GM23338 (cell line): ENCODE results near the gene ADCY6. TPM values are rescaled to one million over a fixed set of nuclear protein-coding genes. Genes with fewer than 3 reads are reported as not detected.
"Not testable (repeated sequence)": the region's sequence is repeated elsewhere in the genome, so short reads cannot be mapped to it uniquely, and the experiment has no call there.

Experiments
- ATAC-seq: fragments of 200-7000 bp; cut with Tn5 transposase; 3 replicates; pipeline ENCODE4 v1.9.1; 2020
- DNase-seq: peaks from one replicate; pipeline ENCODE4 v3.0.0-alpha.2; 2015; ENCODE audit warnings: low spot score
- H2AFZ ChIP-seq: fragments of 200-600 bp; sonication (generic); 2 replicates; pipeline ENCODE4 v1.8.0; 2016; ENCODE audit warnings: antibody characterized with exemption, mild to moderate bottlenecking, moderate library complexity
- H3F3A ChIP-seq: fragments of 200-600 bp; sonication (generic); replicated peaks from 2 replicates; pipeline ENCODE4 v1.8.0; 2017; ENCODE audit warnings: antibody characterized with exemption, mixed run types, low read depth
- H3K27ac ChIP-seq: fragments of 200-600 bp; sonication (generic); 2 replicates; pipeline ENCODE4 v1.6.1; 2016; ENCODE audit warnings: low read depth
- H3K27me3 ChIP-seq: fragments of 200-600 bp; sonication (generic); 2 replicates; pipeline ENCODE4 v1.8.0; 2016; ENCODE audit warnings: mild to moderate bottlenecking, mixed run types, moderate library complexity; ENCODE audit not compliant: insufficient read depth
- H3K36me3 ChIP-seq: fragments of 200-600 bp; sonication (generic); 2 replicates; pipeline ENCODE4 v1.8.0; 2016; ENCODE audit warnings: mild to moderate bottlenecking; ENCODE audit not compliant: insufficient read depth
- H3K4me1 ChIP-seq: fragments of 200-600 bp; sonication (generic); 2 replicates; pipeline ENCODE4 v1.8.0; 2016; ENCODE audit warnings: mild to moderate bottlenecking, moderate library complexity; ENCODE audit not compliant: insufficient read depth
- H3K4me2 ChIP-seq: fragments of 200-600 bp; sonication (generic); 2 replicates; pipeline ENCODE4 v1.7.1; 2017; ENCODE audit warnings: mixed run types
- H3K4me3 ChIP-seq: fragments of 200-600 bp; sonication (generic); 2 replicates; pipeline ENCODE4 v1.6.1; 2016; ENCODE audit warnings: mixed run types
- H3K79me2 ChIP-seq: fragments of 200-600 bp; sonication (generic); replicated peaks from 2 replicates; pipeline ENCODE4 v1.8.0; 2017; ENCODE audit warnings: mild to moderate bottlenecking; ENCODE audit not compliant: insufficient read depth
- H3K9me2 ChIP-seq: fragments of 200-600 bp; sonication (generic); 2 replicates; pipeline ENCODE4 v1.8.0; 2017; ENCODE audit not compliant: insufficient read depth
- H4K20me1 ChIP-seq: fragments of 200-600 bp; sonication (generic); replicated peaks from 2 replicates; pipeline ENCODE4 v1.8.0; 2017; ENCODE audit warnings: mild to moderate bottlenecking; ENCODE audit not compliant: insufficient read depth
- H3K27ac Mint-ChIP-seq: 2 replicates; pipeline ENCODE4 v1.8.0; 2020; ENCODE audit warnings: inconsistent platforms, mild to moderate bottlenecking, moderate library complexity, mixed read lengths
- H3K27me3 Mint-ChIP-seq: 3 replicates; pipeline ENCODE4 v1.8.0; 2022; ENCODE audit warnings: low read depth, mild to moderate bottlenecking, moderate library complexity, mixed read lengths, inconsistent platforms; ENCODE audit not compliant: insufficient read depth, poor library complexity
- H3K36me3 Mint-ChIP-seq: 3 replicates; pipeline ENCODE4 v1.8.0; 2021; ENCODE audit warnings: low read depth, mild to moderate bottlenecking, inconsistent platforms, moderate library complexity, mixed read lengths
- H3K4me1 Mint-ChIP-seq: 3 replicates; pipeline ENCODE4 v1.8.0; 2020; ENCODE audit warnings: mild to moderate bottlenecking, inconsistent platforms, mixed read lengths
- H3K4me3 Mint-ChIP-seq: 3 replicates; pipeline ENCODE4 v1.8.0; 2021; ENCODE audit warnings: moderate library complexity, mild to moderate bottlenecking, inconsistent platforms, mixed read lengths
- H3K9me3 Mint-ChIP-seq: 3 replicates; pipeline ENCODE4 v1.8.0; 2020; ENCODE audit warnings: moderate library complexity, mild to moderate bottlenecking, inconsistent platforms, mixed read lengths
- CREB1 ChIP-seq: fragments of 250-450 bp; sonication (Bioruptor Pico); IDR thresholded peaks from 2 replicates; pipeline ENCODE4 v1.5.0; 2020; ENCODE audit warnings: low read depth, mild to moderate bottlenecking, moderate library complexity
- CTCF ChIP-seq, 2 experiments: fragments of 200-600 bp in 1 of 2; sonication (generic) in 1 of 2; conservative IDR thresholded peaks; 2 replicates each; pipeline versions ENCODE4 v1.5.1 to v1.6.1; 2016 to 2017; ENCODE audit warnings: antibody characterized with exemption in 2 of 2, low read depth in 2 of 2, mild to moderate bottlenecking in 2 of 2, moderate library complexity in 1 of 2
- ETS1 ChIP-seq: IDR thresholded peaks from 2 replicates; pipeline ENCODE4 v1.6.1; 2016; ENCODE audit warnings: antibody characterized with exemption
- EZH2phosphoT487 ChIP-seq: fragments of 200-600 bp; sonication (generic); IDR thresholded peaks from one replicate; pipeline ENCODE4 v1.8.1; 2018; ENCODE audit warnings: antibody characterized with exemption; ENCODE audit not compliant: unreplicated experiment
- POLR2AphosphoS5 ChIP-seq: IDR thresholded peaks from 2 replicates; pipeline ENCODE4 v1.6.1; 2016; ENCODE audit warnings: antibody characterized with exemption, low read depth
- ZNF114 ChIP-seq: fragments of 250-450 bp; sonication (Bioruptor Pico); IDR thresholded peaks from 2 replicates; pipeline ENCODE4 v1.5.0; 2020; ENCODE audit warnings: mild to moderate bottlenecking, moderate library complexity
- polyA plus RNA-seq: library from polyadenylated mRNA; unstranded; fragments of >200 nt; fragmentation: Nextera tagmentation; extraction: Ambion mirVana; gene quantifications from 2 replicates; pipeline ENCODE4 v1.2.1, GENCODE V29; 2016
- total RNA-seq: library from RNA; depleted of rRNA; stranded (reverse); fragments of >200 nt; shearing (Covaris generic); gene quantifications from 2 replicates; pipeline ENCODE4 v1.2.3, GENCODE V29; 2014

The ADCY6 gene
- total and polyA plus RNA-seq, 2 experiments from 2014 or later, result 1.0 to 16.5 TPM

- Mint-ChIP-seq H3K9me3 (peaks cover 35% of the 10 kb centered on the region), H3K27me3 (peaks cover 14% of the 10 kb centered on the region), H3K36me3 (peaks cover 40% of the 10 kb centered on the region), H3K4me1 (peaks cover 10% of the 10 kb centered on the region; the same call in 2 of the 3 replicates)
- H3K27ac ChIP-seq, H3K4me3 ChIP-seq, H2AFZ ChIP-seq, H3K27me3 ChIP-seq, H3K4me2 ChIP-seq, H4K20me1 ChIP-seq, DNase-seq, H3K27ac Mint-ChIP-seq, H3K4me1 ChIP-seq, H3F3A ChIP-seq, H3K36me3 ChIP-seq, H3K4me3 Mint-ChIP-seq, ATAC-seq, H3K9me2 ChIP-seq: not testable (repeated sequence)
- peaks cover 23% of the 10 kb centered on the region for H3K79me2 ChIP-seq
These were observed 69.9 kb downstream of the ADCY6 start for GRCh38 chr12:48719002-48719401.

- Histone ChIP-seq H3K27me3 (no peaks in the 10 kb centered on the region), H4K20me1 (peaks cover 16% of the 10 kb centered on the region; the same call in 1 of the 2 replicates), H3K79me2 (peaks cover 41% of the 10 kb centered on the region), H3K4me2 (peak overlapping the region; percentile 71), H3K9me2 (no peaks in the 10 kb centered on the region), H3F3A (0 out of 2 replicates have a peak, but pooled peaks cover 5% of the 10 kb centered on the region), H3K4me3 (peak overlapping the region; percentile 78), H2AFZ (peak overlapping the region; percentile 48; the same call in 1 of the 2 replicates), H3K4me1 (no peaks in the 10 kb centered on the region; the same call in 1 of the 2 replicates), H3K36me3 (0 out of 2 replicates have a peak, but pooled peaks cover 12% of the 10 kb centered on the region), H3K27ac (peak overlapping the region; percentile 89)
- Mint-ChIP-seq H3K27ac (peak overlapping the region; percentile 99), H3K9me3 (peaks cover 27% of the 10 kb centered on the region), H3K4me3 (peak overlapping the region; percentile 97), H3K27me3 (peaks cover 14% of the 10 kb centered on the region), H3K36me3 (peaks cover 54% of the 10 kb centered on the region), H3K4me1 (peaks cover 12% of the 10 kb centered on the region)
- TF ChIP-seq ZNF114 (CRISPR knock-in tag) (0 out of 2 replicates have a peak, but pooled peaks have one; percentile 66), CTCF (conservative IDR thresholded peaks at IDR 0.05; ENCODE audit: low read depth in 2 of 2) (no peak), EZH2phosphoT487 (no peak)
- DNase-seq (peak; percentile 19), ATAC-seq (no peak; the same call in 2 of the 3 replicates)
These were observed 71.6 kb downstream of the ADCY6 start for GRCh38 chr12:48717252-48717695.

- H3K4me1 Mint-ChIP-seq, result peaks cover 12% of the 10 kb centered on the region
- H3K36me3 Mint-ChIP-seq, result peaks cover 60% of the 10 kb centered on the region
- H3K4me3 Mint-ChIP-seq, result peak within 1 kb of the TSS; percentile 97
- peaks cover 12% of the 10 kb centered on the region; the same call in 1 of the 2 replicates for H3K36me3 ChIP-seq
- peak within 1 kb of the TSS; percentile 96 for H3K27ac ChIP-seq
- H4K20me1 ChIP-seq, result peaks cover 16% of the 10 kb centered on the region; the same call in 1 of the 2 replicates
- H3K27me3 ChIP-seq, result no peaks in the 10 kb centered on the region
- H3K4me2 ChIP-seq, result peak within 1 kb of the TSS; percentile 91
- H3K9me2 ChIP-seq, result no peaks in the 10 kb centered on the region
- H3F3A ChIP-seq, result 0 out of 2 replicates have a peak, but pooled peaks cover 5% of the 10 kb centered on the region
- peaks cover 26% of the 10 kb centered on the region for H3K9me3 Mint-ChIP-seq
- H3K4me1 ChIP-seq, result no peaks in the 10 kb centered on the region; the same call in 1 of the 2 replicates
- peak within 1 kb of the TSS; percentile 78 for H3K4me3 ChIP-seq
- H3K27me3 Mint-ChIP-seq, result peaks cover 14% of the 10 kb centered on the region
- TF ChIP-seq CREB1 (peak; percentile 95), ZNF114 (CRISPR knock-in tag) (no peak), CTCF (conservative IDR thresholded peaks at IDR 0.05; ENCODE audit: low read depth in 2 of 2) (peak in 1 of 2 experiments; percentile 19; a peak in 1 of 4 replicates), POLR2AphosphoS5 (peak; percentile 95), ETS1 (peak; percentile 90)
- H3K79me2 ChIP-seq, result peaks cover 47% of the 10 kb centered on the region
- H3K27ac Mint-ChIP-seq, result peak within 1 kb of the TSS; percentile 99
- ATAC-seq (peak; percentile 98), DNase-seq (peak; percentile 100)
- H2AFZ ChIP-seq, result peak within 1 kb of the TSS; percentile 48; the same call in 1 of the 2 replicates
These were observed 72.2 kb downstream of the ADCY6 start, which contains the start of gene CCNT1 for GRCh38 chr12:48716493-48717251. Gene CCNT1, minus strand, starts transcription at chr12:48716707. Its CDS starts 32 bp downstream, at chr12:48716675.
